Stimulated activated CD8-positive, alpha-beta memory T cell treated with anti-CD3 and anti-CD28 coated beads, Interleukin-12 subunit alpha, Interleukin-12 subunit beta, amount 100 ng/mL, for 4 hours (primary cell): ENCODE measurements around the gene PRR9.

Source experiments
- DNase-seq: peaks from one replicate; pipeline ENCODE4 v3.0.0-alpha.2; 2020; ENCODE audit warnings: low read depth

PRR9 gene

GRCh38 chr1:153265457-153265856 lies 48.1 kb downstream of the PRR9 start:
- DNase-seq = no peak
